GM23338 (cell line): ENCODE results near the gene CENPL.

Experiments
- CREB1 ChIP-seq: fragments of 250-450 bp; sonication (Bioruptor Pico); IDR thresholded peaks from 2 replicates; pipeline ENCODE4 v1.5.0; 2020; ENCODE audit warnings: low read depth, mild to moderate bottlenecking, moderate library complexity
- EZH2 ChIP-seq: fragments of 200-600 bp; sonication (generic); IDR thresholded peaks from one replicate; pipeline ENCODE4 v1.8.0; 2017; ENCODE audit warnings: antibody characterized with exemption, mild to moderate bottlenecking, low read depth; ENCODE audit not compliant: unreplicated experiment
- EZH2phosphoT487 ChIP-seq: fragments of 200-600 bp; sonication (generic); IDR thresholded peaks from one replicate; pipeline ENCODE4 v1.8.1; 2018; ENCODE audit warnings: antibody characterized with exemption; ENCODE audit not compliant: unreplicated experiment
- JUNB ChIP-seq: IDR thresholded peaks from one replicate; pipeline ENCODE4 v1.6.1; 2016; ENCODE audit warnings: antibody characterized with exemption; ENCODE audit not compliant: unreplicated experiment
- NANOG ChIP-seq: IDR thresholded peaks from 2 replicates; pipeline ENCODE4 v1.6.1; 2016; ENCODE audit warnings: antibody characterized with exemption, borderline replicate concordance
- POLR2AphosphoS5 ChIP-seq: IDR thresholded peaks from 2 replicates; pipeline ENCODE4 v1.6.1; 2016; ENCODE audit warnings: antibody characterized with exemption, low read depth
- STAT1 ChIP-seq: IDR thresholded peaks from one replicate; pipeline ENCODE4 v1.6.1; 2016; ENCODE audit warnings: antibody characterized with exemption; ENCODE audit not compliant: unreplicated experiment
- ZNF114 ChIP-seq: fragments of 250-450 bp; sonication (Bioruptor Pico); IDR thresholded peaks from 2 replicates; pipeline ENCODE4 v1.5.0; 2020; ENCODE audit warnings: mild to moderate bottlenecking, moderate library complexity
- ZNF331 ChIP-seq: fragments of 250-450 bp; sonication (Bioruptor Pico); IDR thresholded peaks from 2 replicates; pipeline ENCODE4 v1.5.0; 2020; ENCODE audit warnings: low read depth, mild to moderate bottlenecking, moderate library complexity
- TF ChIP-seq, protein P1 (sequence below), 2 experiments: fragments of 200-600 bp in 1 of 2; sonication (generic) in 1 of 2; conservative IDR thresholded peaks; 2 replicates each; pipeline versions ENCODE4 v1.5.1 to v1.6.1; 2016 to 2017; ENCODE audit warnings: antibody characterized with exemption in 2 of 2, low read depth in 2 of 2, mild to moderate bottlenecking in 2 of 2, moderate library complexity in 1 of 2
- TF ChIP-seq, protein P2 (sequence below): IDR thresholded peaks from 2 replicates; pipeline ENCODE4 v1.6.1; 2016; ENCODE audit warnings: antibody characterized with exemption
- TF ChIP-seq, protein P3 (sequence below): IDR thresholded peaks from one replicate; pipeline ENCODE4 v1.6.1; 2018; ENCODE audit warnings: antibody characterized with exemption; ENCODE audit not compliant: unreplicated experiment
- TF ChIP-seq, protein P4 (sequence below): fragments of 250-450 bp; sonication (Bioruptor Pico); IDR thresholded peaks from 2 replicates; pipeline ENCODE4 v1.5.0; 2020; ENCODE audit warnings: mild to moderate bottlenecking, moderate library complexity

DNA sequence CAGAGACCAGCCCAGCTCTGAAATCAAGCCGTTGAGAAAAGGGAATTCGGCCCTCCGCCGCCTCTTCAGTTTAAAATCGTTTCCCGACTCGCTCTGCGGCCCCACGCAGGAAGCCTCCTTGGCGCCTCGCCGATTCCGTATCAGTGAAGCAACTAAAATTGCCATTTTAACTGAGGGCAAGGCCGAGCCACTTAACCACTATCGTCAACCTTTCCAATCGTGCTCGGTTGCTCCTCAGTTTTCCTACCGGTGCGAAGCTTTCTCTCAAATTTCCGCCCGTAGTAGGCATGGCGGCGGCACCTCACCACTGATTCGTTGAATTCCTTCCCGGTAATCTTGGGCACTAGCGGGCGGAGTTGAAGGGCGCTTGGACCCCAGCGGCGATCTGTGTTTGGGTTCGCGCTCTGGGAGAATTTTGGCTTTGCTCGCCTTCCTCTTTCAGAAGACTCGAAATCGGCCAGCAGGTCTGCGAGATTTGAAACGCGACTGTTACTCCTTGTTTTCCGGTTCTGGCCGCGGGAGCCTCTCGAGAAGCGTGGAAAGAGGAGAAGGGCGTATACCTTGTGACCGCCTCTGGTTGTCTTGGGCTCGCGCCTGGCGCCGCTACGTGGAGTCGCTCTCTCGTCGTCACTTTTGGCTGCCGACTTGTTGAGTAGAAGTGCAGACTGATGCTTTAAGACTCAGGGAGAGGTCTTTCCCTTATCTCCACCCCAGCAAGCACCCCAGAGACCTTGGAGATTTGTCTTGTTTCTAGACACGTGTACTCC lies at the start of gene CENPL, which contains the start of gene DARS2:
- TF ChIP-seq EZH2 (no peak), JUNB (no peak), NANOG (no peak), POLR2AphosphoS5 (peak; percentile 82), ZNF331 (no peak), ZNF114 (CRISPR knock-in tag) (no peak), EZH2phosphoT487 (no peak), CREB1 (CRISPR knock-in tag) (peak; percentile 92), STAT1 (no peak)
- TF ChIP-seq, protein P1, sequence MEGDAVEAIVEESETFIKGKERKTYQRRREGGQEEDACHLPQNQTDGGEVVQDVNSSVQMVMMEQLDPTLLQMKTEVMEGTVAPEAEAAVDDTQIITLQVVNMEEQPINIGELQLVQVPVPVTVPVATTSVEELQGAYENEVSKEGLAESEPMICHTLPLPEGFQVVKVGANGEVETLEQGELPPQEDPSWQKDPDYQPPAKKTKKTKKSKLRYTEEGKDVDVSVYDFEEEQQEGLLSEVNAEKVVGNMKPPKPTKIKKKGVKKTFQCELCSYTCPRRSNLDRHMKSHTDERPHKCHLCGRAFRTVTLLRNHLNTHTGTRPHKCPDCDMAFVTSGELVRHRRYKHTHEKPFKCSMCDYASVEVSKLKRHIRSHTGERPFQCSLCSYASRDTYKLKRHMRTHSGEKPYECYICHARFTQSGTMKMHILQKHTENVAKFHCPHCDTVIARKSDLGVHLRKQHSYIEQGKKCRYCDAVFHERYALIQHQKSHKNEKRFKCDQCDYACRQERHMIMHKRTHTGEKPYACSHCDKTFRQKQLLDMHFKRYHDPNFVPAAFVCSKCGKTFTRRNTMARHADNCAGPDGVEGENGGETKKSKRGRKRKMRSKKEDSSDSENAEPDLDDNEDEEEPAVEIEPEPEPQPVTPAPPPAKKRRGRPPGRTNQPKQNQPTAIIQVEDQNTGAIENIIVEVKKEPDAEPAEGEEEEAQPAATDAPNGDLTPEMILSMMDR (conservative IDR thresholded peaks at IDR 0.05; ENCODE audit: low read depth in 2 of 2), result no peak
- TF ChIP-seq, protein P2, sequence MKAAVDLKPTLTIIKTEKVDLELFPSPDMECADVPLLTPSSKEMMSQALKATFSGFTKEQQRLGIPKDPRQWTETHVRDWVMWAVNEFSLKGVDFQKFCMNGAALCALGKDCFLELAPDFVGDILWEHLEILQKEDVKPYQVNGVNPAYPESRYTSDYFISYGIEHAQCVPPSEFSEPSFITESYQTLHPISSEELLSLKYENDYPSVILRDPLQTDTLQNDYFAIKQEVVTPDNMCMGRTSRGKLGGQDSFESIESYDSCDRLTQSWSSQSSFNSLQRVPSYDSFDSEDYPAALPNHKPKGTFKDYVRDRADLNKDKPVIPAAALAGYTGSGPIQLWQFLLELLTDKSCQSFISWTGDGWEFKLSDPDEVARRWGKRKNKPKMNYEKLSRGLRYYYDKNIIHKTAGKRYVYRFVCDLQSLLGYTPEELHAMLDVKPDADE, result peak; percentile 87
- TF ChIP-seq, protein P3, sequence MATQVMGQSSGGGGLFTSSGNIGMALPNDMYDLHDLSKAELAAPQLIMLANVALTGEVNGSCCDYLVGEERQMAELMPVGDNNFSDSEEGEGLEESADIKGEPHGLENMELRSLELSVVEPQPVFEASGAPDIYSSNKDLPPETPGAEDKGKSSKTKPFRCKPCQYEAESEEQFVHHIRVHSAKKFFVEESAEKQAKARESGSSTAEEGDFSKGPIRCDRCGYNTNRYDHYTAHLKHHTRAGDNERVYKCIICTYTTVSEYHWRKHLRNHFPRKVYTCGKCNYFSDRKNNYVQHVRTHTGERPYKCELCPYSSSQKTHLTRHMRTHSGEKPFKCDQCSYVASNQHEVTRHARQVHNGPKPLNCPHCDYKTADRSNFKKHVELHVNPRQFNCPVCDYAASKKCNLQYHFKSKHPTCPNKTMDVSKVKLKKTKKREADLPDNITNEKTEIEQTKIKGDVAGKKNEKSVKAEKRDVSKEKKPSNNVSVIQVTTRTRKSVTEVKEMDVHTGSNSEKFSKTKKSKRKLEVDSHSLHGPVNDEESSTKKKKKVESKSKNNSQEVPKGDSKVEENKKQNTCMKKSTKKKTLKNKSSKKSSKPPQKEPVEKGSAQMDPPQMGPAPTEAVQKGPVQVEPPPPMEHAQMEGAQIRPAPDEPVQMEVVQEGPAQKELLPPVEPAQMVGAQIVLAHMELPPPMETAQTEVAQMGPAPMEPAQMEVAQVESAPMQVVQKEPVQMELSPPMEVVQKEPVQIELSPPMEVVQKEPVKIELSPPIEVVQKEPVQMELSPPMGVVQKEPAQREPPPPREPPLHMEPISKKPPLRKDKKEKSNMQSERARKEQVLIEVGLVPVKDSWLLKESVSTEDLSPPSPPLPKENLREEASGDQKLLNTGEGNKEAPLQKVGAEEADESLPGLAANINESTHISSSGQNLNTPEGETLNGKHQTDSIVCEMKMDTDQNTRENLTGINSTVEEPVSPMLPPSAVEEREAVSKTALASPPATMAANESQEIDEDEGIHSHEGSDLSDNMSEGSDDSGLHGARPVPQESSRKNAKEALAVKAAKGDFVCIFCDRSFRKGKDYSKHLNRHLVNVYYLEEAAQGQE, result peak; percentile 9
- TF ChIP-seq, protein P4, sequence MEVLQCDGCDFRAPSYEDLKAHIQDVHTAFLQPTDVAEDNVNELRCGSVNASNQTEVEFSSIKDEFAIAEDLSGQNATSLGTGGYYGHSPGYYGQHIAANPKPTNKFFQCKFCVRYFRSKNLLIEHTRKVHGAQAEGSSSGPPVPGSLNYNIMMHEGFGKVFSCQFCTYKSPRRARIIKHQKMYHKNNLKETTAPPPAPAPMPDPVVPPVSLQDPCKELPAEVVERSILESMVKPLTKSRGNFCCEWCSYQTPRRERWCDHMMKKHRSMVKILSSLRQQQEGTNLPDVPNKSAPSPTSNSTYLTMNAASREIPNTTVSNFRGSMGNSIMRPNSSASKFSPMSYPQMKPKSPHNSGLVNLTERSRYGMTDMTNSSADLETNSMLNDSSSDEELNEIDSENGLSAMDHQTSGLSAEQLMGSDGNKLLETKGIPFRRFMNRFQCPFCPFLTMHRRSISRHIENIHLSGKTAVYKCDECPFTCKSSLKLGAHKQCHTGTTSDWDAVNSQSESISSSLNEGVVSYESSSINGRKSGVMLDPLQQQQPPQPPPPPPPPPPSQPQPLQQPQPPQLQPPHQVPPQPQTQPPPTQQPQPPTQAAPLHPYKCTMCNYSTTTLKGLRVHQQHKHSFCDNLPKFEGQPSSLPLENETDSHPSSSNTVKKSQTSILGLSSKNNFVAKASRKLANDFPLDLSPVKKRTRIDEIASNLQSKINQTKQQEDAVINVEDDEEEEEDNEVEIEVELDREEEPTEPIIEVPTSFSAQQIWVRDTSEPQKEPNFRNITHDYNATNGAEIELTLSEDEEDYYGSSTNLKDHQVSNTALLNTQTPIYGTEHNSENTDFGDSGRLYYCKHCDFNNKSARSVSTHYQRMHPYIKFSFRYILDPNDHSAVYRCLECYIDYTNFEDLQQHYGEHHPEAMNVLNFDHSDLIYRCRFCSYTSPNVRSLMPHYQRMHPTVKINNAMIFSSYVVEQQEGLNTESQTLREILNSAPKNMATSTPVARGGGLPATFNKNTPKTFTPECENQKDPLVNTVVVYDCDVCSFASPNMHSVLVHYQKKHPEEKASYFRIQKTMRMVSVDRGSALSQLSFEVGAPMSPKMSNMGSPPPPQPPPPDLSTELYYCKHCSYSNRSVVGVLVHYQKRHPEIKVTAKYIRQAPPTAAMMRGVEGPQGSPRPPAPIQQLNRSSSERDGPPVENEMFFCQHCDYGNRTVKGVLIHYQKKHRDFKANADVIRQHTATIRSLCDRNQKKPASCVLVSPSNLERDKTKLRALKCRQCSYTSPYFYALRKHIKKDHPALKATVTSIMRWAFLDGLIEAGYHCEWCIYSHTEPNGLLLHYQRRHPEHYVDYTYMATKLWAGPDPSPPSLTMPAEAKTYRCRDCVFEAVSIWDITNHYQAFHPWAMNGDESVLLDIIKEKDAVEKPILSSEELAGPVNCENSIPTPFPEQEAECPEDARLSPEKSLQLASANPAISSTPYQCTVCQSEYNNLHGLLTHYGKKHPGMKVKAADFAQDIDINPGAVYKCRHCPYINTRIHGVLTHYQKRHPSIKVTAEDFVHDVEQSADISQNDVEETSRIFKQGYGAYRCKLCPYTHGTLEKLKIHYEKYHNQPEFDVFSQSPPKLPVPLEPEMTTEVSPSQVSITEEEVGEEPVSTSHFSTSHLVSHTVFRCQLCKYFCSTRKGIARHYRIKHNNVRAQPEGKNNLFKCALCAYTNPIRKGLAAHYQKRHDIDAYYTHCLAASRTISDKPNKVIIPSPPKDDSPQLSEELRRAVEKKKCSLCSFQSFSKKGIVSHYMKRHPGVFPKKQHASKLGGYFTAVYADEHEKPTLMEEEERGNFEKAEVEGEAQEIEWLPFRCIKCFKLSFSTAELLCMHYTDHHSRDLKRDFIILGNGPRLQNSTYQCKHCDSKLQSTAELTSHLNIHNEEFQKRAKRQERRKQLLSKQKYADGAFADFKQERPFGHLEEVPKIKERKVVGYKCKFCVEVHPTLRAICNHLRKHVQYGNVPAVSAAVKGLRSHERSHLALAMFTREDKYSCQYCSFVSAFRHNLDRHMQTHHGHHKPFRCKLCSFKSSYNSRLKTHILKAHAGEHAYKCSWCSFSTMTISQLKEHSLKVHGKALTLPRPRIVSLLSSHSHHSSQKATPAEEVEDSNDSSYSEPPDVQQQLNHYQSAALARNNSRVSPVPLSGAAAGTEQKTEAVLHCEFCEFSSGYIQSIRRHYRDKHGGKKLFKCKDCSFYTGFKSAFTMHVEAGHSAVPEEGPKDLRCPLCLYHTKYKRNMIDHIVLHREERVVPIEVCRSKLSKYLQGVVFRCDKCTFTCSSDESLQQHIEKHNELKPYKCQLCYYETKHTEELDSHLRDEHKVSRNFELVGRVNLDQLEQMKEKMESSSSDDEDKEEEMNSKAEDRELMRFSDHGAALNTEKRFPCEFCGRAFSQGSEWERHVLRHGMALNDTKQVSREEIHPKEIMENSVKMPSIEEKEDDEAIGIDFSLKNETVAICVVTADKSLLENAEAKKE (CRISPR knock-in tag), result no peak
